Kasumi-1 (cell line): ENCODE results near the gene CRLF1.

Experiments
- DNase-seq, 2 experiments: peaks; one replicate each; lab custom pipeline; 2025; lab: John Stamatoyannopoulos, UW

Gene CRLF1

DNA sequence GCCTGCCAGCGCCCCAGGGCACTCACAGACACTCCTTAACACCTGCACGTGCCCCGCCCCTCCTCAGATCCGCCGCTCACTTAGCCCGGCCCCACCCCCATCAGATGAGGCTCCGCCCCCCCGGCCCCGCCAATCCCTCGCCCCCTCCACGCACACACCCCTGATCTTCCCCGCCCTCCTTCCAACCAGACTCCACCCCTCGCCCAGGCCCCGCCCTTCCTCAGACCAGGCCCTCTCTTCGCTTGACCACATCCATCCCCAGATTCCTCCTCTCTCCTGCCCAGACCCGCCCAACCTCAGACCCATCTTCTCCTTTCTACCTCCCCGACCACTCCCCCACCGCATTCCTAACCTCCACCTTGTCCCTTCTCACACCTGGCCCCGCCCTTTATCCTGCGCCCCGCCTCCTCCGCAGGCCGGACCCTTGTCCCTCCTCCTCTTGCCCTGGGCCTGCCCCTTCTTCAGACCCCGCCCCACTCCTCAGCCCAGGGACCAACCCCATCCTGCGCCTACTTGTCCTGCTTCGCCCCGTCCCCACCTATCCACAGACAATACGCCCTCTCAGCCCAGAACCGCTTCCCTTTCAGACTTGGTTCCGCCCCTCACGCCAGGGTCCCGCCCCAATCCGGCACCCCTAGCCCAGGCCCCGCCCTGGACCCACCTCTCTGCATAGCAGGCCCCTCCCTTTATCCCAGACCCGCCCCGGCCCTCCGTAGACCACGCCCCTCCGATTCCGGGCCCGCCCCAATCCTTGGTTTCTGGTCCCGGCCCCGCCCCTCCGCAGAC, 29.8 kb upstream of the CRLF1 start:
- DNase-seq = peak; percentile 96

DNA sequence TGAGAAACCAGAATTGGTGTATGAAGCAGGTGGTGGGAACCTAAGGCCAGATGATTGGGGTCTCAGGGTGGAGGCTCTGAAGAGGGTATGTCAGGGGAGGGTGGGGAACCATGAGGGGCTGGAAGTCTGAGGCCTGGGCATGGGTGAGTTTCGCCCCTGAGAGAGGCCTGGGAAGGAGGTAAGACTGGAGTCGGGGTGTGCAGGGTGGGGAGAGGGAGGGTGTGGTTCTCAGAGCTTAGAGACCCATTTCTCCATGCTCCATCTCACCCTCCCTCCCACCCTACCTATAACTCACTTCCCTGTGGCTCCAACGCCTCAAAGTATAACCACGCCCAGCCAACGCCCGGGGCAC, 29.2 kb upstream of the CRLF1 start:
- no peak for DNase-seq

DNA sequence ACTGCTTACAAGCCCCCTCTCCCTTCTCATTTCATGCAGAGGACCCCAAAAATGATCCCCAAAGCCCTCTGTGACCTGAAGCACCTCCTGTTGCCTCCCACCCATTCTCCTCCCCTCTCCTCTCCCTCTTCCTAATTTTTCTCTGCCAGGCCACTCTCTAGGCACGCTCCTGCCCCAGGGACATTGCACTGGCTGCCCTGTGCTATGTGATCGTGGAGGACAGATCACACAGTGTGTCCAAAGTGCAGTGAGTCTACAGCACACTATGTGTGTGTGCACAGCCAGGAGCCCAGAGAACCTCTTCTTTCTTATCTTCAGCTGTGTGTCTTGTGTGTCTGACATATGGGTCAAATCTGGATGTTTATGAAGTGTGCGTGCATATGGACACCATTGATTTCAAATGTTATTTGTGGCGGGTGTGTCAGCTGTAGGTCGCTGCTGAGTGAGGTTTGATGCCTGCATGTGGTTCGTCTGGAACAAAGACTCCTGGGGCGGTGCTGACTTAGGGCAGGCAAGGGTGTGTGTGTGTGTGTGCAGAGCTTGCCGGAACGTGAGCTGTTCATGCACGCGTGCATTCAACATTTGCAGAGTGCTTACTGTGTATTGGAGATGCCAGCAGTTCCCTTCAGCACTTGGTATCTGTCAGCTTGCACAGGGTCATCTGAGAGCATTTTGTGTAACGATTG, 28.2 kb upstream of the CRLF1 start:
- DNase-seq = no peak

DNA sequence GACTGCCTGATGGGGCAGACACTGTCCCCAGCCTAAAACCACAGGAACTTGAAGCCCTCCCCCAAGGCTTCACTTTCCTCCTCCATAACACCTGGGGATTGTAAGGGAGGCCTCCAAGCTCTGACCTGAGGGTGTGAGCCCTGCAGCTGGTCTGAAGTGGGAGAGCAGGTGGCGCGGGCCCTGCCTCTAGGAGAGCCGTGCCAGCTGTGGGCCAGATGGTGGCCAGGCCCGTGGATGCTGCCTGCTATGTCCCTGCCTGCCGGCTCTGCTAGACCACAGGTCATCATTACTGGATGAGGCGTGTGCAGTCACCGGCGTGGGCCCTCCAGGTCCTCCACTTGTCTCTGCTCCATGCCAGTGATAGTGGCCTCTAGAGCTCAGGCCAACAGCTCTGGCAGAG, 26.7 kb upstream of the CRLF1 start:
- no peak for DNase-seq

DNA sequence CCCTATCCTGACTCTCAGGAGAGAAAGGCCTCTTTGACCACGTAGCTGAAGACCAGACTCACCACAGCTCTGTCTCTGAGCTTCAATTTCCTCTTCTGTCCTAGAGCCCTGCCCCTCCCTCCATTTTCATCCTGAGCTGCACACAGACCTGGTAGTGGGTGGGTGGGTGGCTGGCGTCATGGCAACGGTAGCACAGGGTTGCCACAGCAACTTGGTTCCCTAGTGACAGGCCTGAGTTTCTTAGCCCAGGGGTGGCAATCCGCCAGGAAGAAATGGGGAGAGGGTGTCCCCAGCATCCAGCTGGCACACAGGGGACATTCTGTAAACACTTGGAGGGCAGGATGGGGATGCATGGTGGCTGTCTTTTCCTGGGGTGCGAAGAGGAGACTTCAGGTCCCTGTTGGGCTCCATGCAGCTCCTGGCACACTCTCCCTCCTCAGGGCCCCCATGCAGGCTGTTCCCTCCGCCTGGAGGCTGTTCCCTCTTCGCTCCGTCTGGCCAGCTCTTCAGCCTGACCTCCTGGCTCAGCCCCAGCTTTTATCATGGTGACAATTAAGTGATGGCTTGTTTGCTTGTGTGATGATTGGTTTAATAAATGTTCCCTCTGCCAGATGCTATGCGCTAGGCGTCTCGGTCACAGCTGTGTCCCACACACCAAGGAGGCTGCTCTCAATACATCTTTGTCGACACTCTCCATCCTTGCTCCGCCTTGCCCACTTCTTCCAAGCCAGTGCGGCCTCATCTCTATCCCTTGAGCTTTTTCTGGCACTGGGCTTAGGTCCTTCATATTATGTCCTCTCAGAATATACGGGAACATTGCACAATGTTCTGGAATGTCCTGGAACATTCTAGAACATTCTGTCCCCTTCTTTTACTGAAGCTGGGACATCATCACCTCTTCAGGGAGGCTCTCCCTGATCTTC, 22.8 kb upstream of the CRLF1 start:
- DNase-seq = no peak

DNA sequence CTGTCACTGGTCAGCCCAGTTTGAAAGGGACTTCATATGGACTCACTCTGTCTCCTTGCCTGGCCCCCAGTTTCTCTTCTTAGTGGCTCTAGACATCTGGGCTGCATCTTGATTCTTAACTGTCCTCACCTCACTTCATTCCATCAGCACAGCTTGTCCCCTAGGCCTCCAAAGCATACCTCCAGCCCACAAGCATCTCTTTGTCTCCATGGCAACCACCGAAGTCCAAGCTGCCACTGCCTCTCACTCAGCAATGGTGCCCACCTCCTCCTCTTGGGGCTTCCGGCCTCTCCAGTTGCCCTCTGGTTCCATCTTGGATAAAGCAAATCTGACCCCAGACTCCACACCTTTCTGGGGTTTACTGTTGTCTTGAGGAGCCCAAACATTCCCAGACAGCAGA, 20.3 kb upstream of the CRLF1 start:
- no peak for DNase-seq

DNA sequence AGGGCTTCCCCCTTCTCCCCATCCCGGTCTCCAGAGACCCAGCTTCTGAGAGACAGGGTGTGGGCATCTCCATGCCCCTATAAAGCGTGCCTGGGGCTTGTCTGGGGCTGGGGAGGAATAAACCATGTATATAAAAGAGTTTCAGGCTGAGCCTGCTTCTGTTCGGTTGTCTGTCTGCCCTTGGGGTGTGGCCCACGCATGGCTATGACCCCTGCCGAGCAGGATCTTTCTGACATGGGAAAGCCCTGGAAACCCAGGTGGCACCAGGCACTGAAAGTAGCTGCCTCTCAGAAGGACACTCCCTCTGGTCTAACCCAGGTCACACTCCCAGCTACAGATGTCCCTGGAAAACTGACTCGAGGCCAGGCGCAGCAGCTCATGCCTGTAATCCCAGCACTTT, 14.3 kb upstream of the CRLF1 start:
- no peak for DNase-seq

DNA sequence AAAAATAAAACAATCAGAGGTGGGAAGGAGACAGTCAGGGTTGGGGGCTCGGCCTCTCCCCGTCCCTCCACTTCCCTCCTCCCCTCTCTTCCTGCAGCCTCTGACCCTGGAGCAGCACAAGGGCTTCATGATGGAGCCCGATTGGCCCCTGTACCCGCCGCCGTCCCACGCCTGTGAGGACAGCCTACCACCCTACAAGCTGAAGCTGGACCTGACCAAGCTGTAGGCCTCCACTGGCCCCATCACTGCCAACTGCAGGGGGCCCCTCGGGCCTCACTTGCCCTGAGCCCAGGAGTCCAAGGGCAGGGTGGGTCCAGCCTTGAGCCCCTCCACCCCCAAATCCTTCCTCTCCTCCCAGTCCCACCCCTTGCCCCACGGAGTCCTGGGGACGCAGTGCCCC, 13.7 kb upstream of the CRLF1 start:
- DNase-seq = no peak

DNA sequence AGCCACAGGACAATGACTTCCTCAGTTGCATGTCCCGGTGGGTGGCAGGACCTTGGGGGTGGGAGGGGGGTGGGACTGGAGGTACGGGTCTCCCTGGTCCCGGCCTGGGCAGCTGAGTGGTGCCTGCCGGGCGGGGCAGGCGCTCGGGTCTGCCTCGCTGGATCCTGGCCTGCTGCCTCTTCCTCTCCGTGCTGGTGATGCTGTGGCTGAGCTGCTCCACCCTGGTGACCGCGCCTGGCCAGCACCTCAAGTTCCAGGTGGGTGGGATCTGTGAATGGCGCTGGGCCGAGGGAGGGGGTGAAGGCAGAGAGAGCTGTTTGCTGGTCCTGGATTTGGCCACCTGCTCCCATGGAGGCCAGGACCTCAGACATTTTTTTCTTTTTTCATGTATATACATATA, 11.6 kb upstream of the CRLF1 start:
- DNase-seq = no peak

DNA sequence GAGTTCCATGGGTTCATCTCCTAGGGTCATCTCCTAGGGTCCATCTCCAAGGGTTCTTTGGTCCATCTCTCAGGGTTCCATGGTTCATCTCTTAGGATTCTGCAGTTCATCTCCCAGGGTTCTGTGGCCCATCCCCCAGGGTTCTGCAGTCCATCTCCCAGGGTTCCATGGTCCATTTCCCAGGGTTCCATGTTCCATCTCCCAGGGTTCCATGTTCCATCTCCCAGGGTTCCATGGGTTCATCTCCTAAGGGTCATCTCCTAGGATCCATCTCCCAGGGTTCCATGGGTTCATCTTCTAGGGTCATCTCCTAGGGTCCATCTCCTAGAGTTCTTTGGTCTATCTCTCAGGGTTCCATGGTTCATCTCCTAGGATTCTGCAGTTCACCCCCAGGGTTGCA, 11.0 kb upstream of the CRLF1 start:
- no peak for DNase-seq

DNA sequence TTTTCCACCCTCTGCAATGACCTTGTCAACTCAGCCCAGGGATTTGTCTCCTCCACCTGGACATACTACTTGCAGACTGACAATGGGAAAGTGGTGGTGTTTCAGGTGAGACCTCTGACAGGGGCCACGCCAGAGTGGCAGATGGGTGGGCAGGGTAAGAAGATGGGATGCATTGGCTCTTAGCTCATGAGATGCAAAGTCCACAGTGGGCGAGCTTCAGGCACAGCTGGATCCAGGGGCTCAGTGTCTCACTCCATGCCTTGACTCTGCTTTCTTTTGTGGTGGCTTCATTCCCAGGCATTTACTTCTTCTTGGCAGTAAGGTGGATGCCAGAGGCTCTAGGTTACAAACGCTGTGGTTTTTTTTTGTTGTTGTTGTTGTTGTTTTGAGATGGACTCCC, 9.4 kb upstream of the CRLF1 start:
- no peak for DNase-seq

DNA sequence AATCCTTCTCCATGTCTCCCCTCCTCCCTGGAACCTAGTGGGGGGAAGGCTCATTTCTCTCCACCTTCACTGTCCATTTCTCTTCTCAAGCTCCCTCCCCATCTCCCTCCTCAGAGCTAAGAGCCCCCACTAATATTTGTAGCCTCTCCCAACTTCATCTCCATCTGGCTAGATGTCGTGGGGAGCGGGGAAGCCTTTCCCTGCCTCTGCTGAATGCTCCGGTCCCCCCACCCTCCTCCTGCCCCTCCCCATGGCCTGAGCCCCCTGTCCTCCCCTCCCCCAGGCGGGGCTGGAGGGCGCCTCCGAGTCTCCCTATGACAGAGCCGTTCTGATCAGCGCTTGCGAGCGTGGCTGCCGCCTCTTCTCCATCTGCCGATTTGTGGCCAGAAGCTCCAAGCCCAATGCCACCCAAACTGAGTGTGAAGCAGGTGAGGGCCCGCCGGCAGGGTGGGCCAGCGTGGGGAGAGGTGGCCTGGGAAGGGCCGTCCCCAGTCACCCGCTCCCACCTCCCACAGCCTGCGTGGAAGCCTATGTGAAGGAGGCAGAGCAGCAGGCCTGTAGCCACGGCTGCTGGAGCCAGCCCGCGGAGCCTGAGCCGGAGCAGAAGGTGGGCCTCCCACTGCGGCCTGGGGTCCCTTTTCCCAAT, 7.1 kb upstream of the CRLF1 start:
- DNase-seq = no peak

DNA sequence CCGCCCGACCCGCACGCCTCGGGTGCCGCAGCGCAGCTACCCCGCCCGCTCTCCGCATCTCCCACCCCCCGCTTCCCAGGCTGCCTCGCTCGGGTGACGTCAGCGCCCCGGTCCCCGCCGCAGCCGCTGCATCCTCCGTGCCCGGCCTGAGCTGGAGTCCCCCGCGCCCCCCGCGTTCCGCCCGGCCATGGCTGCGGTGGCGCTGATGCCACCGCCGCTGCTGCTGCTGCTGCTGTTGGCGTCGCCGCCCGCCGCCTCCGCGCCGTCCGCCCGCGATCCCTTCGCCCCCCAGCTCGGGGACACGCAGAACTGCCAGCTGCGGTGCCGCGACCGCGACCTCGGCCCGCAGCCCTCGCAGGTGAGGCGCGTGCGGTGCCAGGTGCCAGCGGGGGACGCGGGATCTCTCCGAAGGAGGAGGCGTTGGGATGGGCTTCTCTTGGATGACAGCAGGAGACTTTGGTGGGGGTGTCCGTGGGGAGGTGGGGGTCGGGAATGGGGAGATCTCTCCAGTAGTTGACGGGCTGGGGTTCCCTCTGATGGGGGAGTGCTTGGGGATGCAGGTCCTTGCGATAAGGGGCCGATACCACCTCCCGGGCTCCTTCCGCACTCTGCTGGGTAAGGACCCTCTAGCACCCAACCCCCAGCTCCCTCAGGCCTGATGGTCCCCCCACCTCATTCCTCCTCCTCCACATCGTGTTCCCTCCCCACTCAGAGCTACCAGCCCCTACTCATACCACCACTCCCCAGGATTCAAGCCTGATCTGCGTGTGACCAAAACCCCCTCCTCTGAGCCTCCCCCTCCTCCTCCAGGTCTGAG, 6.4 kb upstream of the CRLF1 start, which contains the start of gene TMEM59L:
Gene TMEM59L, plus strand, starts transcription at position 99 of the 817 bp plus-strand sequence. Its CDS starts 89 bp downstream, at position 188.
- no peak for DNase-seq

DNA sequence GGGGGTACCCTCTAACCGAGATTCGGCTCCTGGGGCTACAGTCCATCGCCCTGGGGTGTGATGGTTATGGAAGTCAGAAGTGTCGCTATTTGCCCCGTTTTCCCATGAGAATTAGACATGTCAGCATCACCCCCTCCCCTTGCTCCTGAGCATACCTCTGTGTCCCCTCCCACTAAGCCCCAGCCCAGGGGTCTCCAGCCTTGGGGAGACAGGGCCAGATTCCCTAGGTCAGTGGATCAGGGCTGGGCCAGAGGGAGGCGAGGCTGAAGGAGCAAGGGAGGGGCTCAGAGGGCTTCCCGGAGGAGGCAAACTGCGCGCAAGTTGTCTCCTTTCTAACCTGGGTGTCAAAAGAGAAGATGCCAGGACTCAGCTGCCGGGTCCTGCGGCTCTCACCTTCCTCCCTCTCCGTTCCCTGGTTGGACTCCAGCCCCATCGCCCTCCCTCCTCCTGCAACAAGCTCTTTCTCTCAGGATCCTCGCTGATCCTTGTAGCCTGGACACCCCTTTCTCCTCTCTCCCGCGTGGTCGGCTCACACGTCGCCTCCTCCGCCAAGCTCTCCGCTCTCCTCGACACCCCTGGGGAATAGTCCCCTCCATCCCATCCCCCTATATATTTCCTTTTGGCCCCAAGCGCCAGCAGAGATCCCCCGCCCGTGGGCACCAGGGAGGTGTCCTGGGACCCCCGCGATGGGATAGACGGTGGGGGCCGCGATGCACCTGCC, 5.6 kb upstream of the CRLF1 start:
- no peak for DNase-seq

DNA sequence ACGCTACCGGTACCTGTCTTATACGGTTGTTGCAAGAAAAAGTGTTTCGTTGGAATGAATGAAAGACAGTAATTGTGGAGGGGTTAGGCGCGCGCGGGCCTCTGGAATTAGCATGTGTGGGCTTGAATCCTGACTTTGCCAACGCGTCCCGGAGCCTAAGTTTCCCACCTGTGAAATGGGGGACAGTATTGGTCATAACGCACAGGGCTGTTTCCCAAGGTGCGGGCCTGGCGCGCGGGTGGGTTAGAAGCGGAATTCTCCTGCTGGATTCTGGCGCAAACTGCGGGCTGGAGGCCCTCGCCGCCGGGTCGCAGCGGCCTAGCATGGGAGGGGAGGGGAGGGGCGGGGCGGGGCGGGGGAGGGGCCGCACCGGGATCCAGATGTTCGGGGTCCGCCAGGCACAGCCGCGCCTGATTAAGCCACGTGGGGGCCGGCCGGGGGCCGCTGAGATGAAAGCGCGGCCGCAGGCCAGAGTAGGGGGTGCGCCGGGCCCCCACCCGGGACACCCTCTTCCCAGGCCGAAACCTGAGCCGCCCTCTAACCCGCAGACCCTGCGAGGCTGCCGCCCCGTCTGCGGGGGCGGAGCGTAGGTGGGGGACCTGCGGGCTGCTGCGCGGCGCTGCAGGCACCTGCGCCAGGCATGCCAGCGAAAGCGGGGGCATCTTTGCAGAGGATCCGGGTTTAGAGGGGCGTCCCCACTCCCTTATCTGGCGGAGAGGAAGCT, 4.9 kb upstream of the CRLF1 start:
- DNase-seq = no peak

DNA sequence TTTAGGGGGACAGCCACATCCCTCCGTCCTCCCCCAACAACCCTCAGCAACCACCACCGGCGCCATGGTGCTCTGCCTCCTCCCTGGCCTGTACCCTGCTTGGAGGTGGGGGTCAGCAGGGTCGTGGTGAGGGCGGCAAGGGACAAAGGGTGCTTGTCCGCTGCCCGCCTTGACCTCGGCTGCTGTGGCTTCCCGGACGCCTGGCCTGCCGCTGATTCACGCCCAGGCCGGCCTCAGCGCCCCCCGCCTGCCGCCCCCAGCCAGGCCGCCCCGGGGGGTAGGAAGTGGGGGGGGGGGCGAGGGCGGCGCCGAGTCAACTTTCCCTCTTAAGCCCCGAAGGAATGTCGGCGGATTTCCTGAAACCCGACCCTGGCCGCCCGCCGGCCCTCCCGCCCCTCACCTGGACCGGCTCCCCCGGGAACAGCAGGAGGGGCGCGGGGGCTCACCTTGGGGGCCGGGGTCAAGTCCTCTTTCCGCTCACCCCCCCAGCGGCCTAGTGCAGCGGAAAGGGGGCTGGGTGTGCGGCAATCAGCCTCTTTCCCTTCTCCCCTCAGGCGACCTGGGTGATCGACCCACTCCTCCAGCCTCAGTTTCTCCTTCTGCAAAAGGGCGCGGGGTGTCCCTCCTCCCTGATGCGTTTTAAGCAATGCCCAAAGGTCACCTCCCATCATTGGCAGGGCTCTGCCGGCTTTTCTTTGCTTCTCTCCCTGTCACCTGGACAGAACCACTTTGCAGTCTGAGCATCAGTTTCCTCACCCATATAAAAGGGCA, 4.1 kb upstream of the CRLF1 start:
- no peak for DNase-seq

DNA sequence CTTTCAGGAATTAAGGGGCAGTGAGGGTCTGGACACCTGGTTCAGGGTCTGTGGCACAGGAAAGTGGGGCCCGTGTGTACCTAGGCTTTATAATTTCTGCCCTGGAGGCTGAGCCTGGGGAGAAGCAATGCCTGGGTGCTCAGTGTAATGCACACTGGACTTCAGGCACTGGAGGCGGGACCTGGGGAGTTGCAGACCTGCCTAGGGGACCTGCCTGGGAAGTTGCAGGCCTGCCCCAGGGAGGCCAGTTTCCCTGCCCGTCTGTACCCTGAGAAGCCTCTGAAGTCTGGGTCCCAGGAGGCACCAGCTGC, 3.6 kb upstream of the CRLF1 start:
- DNase-seq = no peak

DNA sequence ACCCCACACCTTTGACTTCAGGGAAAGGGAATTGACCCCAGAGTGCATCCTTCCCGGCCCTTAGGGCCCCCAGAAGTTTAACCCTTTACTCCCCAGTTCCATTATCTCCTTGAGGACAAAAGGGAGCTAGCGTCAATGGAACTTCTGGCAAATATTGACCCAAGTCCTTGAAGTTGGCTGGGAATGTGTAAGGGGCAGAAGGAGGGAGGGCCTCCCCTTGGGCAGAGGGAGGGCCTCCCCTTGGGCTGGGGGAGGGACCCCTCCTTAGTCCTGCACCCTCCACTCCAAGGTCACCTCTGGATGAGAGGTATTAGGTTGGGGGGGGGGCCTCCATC, 3.1 kb upstream of the CRLF1 start:
- no peak for DNase-seq
